ENCODE measurements around the gene RBM43.

DNA sequence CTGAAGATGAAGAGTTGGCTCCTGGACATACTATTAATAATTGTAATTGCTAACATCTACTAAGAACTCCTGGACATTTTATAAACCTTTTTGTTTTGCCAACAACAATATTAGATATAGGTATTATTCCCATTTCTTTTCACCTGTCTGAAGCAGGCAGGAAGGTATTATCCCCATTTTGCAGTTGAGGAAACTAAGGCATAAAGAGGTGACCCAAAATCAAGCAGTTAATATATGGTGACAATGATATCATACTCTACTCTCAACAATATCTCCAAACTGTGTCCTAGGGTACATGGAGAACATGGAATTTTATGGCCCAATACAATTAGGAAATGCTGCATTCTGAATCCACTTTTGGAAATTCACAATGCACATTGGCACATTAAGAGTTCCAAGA, 29.6 kb upstream of the RBM43 start:
- no peak for TF ChIP-seq CTCF (IDR thresholded peaks at IDR 0.05)
- no peak for TF ChIP-seq POLR2A (IDR thresholded peaks at IDR 0.05)

Data from adrenal gland (tissue), 5 donors.